ENCODE data around the gene PLSCR2.
"Not testable (repeated sequence)": the region's sequence is repeated elsewhere in the genome, so short reads cannot be mapped to it uniquely, and the experiment has no call there.

Gene PLSCR2

DNA sequence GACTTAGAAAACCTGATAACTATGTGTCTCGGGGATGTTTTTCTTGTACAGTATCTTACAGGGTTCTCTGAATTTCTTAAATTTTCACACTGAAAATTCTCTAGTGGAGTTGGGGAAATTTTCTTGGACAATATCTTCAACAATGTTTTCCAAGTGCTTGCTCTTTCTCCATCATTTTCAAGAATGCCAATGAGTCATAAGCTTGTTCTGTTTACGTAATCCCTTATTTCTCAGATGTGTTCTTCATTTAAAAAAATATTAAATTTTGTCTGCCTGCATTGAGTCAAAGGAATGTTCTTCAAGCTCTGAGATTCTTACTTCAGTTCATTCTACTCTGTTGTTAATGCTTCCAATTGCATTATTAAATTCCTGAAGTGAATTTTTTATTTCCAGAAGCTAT is 21.9 kb upstream of the PLSCR2 start:
- DNase-seq (ENCODE audit: low read depth in 4 of 4, low spot score in 1 of 4): no peak

DNA sequence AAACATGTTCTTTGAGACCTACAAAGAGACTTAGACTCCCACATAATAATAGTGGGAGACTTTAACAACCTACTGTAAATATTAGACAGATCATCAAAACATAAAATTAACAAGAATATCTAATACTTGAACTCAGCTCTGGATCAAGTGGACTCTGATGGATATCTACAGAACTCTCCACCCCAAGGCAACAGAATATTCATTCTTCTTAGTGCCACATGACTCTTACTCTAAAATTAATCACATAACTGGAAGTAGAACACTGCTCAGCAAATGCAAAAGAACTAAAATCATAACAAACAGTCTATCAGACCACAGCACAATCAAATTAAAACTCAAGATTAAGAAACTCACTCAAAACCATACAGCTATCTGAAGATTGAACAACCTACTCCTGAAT is 15.9 kb upstream of the PLSCR2 start:
- DNase-seq (ENCODE audit: low read depth in 4 of 4, low spot score in 1 of 4): no peak

DNA sequence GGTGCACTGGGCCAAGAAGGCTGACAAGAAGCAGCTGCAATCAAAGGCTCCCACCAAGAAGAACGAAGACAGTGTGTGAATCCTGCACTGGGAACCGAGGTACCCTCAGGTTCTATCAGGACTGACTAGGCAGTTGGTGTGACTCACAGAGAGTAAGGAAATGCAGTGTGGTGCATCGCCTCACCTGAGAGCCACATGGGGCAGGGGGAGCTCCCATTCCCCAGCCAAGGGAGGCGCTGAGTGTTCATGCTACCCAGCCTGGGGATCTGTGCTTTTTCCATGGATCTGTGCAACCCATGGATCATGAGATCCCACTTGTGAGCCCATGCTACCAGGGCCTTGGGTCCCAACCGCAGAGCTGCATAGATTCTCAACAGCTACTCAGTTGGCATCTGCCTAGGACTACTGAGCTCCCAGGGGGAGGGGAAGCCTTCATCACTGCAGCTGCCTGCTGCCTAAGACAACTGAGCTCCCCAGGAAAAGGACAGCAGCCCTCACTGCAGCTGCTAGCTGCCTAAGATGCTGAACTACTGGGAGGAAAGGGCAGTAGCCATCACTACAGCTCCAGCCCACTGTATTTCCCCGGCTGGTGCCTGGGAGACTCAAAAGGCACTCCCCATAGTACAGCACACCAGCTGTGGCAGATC is 6.9 kb upstream of the PLSCR2 start:
- DNase-seq (ENCODE audit: low read depth in 4 of 4, low spot score in 1 of 4): no peak

DNA sequence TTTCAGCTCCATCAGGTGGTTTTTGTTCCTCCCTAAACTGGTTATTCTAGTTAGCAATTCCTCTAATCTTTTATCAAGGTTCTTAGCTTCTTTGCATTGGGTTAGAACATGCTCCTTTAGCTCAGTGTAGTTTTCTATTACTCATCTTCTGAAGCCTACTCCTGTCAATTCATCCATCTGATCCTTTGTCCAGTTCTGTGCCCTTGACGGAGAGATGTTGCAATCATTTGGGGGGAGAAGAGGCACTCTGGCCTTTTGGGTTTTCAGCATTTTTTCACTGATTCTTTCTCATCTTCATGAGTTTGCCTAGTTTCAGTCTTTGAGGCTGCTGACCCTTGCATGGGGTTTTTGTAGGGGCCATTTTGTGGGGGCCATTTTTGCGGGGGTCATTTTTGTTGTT is 5.6 kb upstream of the PLSCR2 start:
- DNase-seq (ENCODE audit: low read depth in 4 of 4, low spot score in 1 of 4): not testable (repeated sequence)

DNA sequence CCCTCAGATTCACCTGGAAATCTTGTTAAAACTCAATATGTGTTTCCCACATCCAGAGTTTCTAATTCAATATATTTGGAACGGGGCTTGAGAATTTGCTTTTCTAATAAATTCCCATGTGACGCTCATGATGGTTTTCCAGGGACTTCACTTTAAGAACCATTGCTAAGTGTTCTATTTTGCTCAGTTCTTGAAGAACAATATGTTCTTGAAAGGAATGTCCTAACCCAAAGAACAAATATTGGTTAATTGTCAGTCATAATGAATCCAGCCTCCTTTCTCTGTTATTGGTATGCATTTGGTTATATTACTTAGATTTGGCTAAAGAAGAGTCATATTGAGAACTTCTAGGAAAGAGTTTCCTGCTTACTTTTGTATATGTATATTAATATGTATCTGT is 4.4 kb upstream of the PLSCR2 start:
- DNase-seq (ENCODE audit: low read depth in 4 of 4, low spot score in 1 of 4): no peak

DNA sequence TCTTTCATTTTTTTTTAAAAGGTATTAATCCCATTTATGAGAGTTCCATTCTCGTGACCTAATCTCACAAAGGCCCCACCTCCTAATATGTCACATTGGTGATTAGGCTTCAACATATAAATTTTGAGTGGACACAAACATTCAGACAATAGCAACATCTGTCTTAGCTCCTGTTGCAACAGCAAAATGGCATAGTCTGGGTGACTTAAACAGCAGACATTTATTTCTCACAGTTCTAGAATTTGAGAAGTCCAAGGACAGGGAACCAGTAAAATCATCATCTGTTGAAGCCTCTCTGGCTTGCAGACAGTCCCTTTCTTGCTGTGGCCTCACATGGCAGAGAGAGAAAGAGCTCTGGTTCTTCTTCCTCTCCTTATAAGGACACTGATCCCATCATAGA is 3.2 kb upstream of the PLSCR2 start:
- DNase-seq (ENCODE audit: low read depth in 4 of 4, low spot score in 1 of 4): no peak

DNA sequence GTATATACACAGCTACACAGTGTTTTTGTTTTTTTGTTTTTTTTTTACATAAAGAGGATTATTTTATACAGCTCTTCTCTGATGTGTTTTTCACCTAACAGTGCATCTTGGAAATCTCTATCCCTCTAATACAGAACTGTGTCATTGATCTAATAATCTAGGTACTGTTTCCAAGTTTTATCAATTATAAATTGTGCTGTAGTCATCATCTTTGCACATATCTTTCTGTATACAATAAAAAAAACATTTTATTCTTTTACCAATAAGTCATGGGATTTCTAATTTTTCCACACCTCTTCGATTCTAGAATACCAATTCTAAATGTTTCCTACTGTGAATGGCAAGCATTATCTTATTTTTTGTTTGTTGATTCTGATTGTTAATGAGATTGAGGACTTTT is 1.7 kb upstream of the PLSCR2 start:
- no peak for DNase-seq (ENCODE audit: low read depth in 4 of 4, low spot score in 1 of 4)

DNA sequence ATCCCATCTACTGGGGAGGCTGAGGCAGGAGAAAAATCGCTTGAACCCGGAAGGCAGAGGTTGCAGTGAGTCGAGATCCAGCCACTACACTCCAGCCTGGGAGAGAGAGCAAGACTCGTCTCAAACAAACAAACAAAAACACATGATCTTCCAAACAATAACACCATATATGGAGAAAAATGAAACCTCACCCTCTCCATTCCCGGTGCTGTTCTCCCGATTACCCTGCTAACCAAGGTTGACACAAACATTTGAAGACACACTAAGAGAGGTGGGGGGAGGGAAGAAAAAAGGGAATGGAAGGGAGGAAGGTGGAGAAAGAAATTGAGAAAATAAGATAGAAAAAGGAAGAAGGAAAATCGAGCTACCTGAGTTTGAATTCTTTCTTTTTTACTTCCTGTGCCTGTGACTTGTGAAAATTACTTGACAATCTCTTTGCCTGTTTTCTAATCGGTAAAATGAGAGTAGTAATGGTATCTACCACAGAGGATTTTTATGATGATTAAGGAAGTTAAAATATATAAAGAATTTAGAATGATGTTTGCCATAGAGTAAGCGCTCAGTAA is 1.1 kb upstream of the PLSCR2 start:
- no peak for DNase-seq (ENCODE audit: low read depth in 4 of 4, low spot score in 1 of 4)

DNA sequence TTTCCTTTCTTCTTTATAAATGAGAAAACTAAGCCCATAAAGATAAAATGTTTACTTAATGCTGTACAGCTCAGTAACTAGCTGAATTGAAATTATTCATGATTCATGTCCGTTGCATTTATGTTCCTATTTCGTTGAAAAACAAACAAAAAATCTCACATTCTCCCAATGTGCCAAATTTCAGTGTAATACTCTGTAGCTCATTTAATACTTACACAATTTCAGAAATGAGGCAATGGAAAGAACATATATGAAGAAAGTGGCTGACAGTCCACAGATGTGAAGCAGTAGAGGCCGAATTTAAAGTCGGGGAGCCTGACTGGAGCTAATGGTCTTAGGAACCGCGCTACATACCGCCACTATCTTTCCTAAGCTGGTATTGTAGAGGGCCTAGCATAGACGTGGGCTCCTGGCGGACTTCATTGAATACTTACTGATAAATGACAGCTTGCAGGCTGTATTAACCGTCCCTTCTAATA is 651 bp downstream of the PLSCR2 start:
- DNase-seq (ENCODE audit: low read depth in 4 of 4, low spot score in 1 of 4): no peak

DNA sequence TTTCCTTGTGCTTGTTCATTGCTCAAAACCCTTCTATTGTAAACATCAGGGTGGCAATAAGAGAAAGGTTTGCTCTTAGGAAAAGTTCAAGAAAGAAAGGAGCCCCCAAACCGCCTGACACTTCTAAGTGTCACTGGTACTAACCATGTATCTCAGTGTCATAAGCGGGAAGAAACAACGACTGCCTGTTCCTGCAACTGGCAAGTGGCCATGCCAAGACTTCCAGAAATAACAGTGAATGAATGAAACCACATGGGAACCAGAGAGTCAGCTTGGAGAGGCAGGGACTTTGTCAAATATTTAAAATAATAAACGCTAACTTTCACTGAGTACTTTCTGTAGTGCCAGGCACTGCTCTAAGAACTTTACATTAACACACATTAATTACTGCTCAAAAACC is 1.1 kb downstream of the PLSCR2 start:
- DNase-seq (ENCODE audit: low read depth in 4 of 4, low spot score in 1 of 4): no peak

DNA sequence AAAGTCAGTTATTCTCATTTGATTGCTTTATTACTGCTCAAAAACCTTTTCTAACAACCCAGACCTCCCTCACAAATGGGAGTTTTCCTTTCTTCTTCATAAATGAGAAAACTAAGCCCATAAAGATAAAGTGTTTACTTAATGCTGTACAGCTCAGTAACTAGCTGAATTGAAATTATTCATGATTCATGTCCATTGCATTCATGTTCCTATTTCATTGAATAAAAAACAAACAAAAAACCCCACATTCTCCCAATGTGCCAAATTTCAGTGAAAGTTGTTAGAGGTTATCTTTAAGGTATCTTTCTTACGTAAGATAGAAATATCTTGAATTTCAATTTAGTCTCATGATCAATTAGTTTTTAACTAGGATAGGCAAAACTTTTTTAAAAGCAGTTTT is 2.8 kb downstream of the PLSCR2 start:
- no peak for DNase-seq (ENCODE audit: low read depth in 4 of 4, low spot score in 1 of 4)

DNA sequence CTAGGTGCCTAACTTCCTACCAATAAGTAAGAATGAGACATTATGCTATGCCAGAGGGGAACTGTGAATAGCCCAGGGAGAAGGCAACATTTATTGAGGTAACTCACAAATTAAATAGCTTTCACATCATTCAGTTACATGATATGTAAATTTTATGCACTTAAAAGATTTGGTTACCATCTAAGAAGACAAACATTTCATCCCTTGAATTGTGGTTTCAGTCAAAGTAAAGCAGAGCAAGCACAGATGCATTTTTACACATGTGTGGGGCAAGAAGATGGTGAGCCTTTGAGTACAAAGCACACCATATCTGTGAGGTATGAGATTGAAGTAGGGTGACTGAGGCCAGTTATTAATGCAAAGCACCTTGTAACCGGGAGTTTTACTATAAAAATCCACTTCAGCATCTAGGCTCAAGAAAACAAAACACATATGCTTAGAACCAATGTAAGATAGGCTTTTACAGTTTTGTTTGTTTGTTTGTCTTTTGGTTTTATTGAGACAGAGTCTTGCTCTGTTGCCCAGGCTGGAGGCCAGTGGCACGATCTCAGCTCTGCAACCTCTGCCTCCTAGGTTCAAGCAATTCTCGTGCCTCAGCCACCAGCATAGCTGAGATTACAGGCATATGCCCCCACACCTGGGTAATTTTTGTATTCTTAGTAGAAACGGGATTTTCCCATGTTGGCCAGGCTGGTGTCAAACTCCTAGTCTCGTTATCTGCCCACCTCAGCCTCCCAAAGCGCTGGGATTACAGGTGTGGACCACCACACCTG is 3.5 kb downstream of the PLSCR2 start:
- DNase-seq (ENCODE audit: low read depth in 4 of 4, low spot score in 1 of 4): no peak

DNA sequence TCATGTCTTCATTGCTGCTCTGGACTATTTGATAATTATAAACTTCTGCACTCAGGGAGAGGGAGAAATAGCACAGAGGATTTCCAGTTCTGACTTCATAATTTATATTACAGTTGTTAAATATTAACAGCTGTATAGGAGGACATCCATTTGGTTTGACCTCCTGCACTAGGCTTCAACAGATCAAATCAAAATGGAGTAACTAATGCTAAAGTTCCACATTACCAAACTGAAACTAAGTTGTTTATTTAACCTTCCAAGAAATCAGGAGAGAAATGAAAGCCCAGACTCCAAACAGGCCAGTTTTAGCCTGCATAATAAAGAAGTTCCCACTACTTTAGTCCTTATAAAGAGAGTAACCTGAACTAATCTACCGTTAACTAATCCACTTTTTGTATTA is 4.6 kb downstream of the PLSCR2 start:
- no peak for DNase-seq (ENCODE audit: low read depth in 4 of 4, low spot score in 1 of 4)

DNA sequence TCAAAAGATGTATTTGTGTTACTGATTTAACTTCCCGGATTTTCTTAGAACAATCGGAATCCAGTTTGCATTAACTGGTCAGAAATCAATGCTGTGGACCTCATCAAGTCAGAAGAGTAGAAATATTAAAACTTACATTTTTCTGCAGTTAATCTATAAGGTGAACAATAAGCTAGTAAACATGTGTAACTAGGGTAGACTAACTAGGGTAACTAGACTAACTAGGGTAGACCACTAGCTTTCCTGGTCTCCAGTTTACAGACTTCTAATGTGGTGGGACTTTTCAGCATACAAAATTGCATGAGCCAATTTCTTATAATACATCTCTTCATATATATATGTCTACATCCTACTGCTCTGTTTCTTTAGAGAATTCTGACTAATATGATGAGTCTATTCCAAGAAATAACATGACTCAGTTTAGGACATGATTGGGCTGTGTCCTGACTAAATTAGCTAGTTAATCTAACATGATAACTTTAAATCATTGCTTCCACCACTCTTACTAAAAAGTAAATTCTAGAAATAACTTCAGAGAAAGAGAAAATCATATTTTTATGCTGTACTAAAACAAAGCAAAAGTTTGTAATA is 5.3 kb downstream of the PLSCR2 start:
- DNase-seq (ENCODE audit: low read depth in 4 of 4, low spot score in 1 of 4): no peak

DNA sequence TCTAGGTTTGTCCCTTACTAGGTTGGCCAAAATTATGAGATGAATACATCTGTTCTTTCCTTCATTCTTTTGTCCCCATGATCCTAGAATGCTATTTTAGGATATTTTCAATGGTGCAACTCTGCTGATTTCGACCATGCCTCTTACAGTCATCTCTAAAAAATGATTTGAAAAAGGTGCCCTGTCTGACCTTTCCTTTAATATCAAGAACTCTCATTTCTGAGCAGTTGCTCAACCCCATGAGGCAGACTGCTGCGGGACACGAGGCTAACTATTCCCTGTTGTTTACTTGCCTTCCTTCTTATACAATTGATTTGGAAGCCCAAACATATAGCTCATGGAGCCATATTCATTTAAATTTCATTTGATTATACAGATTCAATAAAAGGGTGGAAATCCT is 14.6 kb downstream of the PLSCR2 start:
- DNase-seq (ENCODE audit: low read depth in 4 of 4, low spot score in 1 of 4): no peak

DNA sequence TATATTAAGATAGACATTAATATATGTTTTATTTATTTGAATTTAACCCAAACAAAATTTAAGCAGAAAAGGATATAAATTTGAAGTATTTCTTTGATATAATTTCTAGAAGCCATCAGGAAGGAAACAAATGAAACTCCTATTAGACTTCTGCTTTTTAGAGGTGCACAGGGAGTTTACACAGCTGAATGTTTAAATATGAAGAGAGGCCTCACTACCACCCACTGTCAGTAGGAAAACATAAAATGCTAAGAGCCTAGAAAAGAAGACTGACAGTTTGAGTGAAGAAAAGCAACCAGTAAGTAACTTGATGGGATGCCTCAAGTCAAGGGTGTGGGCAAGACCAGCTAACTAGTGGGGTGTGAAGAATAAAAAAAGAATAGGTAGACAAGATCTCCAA is 19.7 kb downstream of the PLSCR2 start:
- no peak for DNase-seq (ENCODE audit: low read depth in 4 of 4, low spot score in 1 of 4)

DNA sequence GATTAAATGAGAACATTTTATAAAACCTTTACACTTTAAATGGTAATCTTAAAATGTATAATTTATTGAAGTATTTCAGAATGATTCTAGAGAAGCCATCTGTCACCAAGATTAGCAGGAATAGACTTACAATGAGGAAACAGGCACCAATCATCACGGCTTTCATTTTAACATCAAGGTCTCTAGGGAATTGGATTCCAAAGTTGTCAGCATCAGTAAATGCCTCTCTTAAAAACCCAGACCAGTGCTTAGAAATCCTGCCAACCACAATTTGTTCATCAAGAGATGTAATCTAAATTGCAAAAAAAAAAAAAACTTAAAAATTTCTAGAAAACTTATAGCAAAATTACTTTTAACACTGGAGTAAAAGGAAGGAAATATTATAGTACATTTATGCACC is 20.3 kb downstream of the PLSCR2 start:
- no peak for DNase-seq (ENCODE audit: low read depth in 4 of 4, low spot score in 1 of 4)

DNA sequence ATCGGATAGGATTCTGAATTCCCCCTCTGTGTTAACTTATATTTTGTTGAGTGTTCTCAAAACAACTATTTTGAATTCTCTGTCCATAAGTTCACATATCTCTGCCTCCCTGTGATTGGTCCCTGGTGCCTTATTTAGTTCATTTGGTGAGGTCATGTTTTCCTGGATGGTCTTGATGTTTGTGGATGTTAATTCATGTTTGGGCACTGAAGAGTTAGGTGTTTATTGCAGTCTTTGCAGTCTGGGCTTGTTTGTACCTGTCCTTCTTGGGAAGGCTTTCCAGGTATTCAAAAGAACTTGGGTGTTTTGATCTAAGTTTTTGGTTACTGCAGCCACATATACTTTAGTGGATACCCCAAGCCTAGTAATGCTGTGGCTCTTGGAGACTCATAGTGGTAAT is 23.3 kb downstream of the PLSCR2 start:
- DNase-seq (ENCODE audit: low read depth in 4 of 4, low spot score in 1 of 4): no peak

DNA sequence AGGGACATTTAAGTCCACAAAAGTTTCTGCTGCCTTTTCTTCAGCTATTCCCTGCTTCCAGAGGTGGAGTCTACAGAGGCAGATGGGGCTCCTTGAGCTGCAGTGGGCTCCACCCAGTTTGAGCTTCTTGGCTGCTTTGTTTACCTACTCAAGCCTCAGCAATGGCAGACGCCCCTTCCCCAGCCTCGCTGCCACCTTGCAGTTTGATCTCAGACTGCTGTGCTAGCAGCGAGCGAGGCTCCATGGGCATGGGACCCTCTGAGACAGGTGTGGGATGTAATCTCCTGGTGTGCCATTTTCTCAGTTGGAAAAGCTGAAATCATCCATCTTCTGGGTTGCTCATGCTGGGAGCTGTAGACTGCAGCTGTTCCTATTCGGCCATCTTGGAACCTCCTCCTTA is 29.1 kb downstream of the PLSCR2 start:
- not testable (repeated sequence) for DNase-seq (ENCODE audit: low read depth in 4 of 4, low spot score in 1 of 4)

DNA sequence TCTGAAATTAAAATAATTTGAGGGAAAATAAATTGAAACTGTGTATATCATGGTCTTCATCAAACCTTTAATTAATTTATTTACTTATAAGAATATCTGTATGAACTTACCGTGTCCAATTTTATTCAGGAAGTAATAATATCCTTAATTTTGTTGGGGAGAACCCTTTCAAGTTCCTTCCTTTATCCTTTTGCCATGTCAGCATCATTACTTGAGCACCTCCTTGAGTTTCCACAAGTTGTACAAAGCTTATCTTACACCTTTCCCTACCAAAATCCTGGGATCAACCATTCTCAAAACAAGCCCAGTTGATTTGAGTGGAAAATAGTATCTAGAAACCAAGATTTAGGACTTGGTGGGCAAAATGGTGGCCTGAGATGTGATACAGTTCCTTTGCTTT is 37.3 kb downstream of the PLSCR2 start:
- DNase-seq (ENCODE audit: low read depth in 4 of 4, low spot score in 1 of 4): no peak

DNA sequence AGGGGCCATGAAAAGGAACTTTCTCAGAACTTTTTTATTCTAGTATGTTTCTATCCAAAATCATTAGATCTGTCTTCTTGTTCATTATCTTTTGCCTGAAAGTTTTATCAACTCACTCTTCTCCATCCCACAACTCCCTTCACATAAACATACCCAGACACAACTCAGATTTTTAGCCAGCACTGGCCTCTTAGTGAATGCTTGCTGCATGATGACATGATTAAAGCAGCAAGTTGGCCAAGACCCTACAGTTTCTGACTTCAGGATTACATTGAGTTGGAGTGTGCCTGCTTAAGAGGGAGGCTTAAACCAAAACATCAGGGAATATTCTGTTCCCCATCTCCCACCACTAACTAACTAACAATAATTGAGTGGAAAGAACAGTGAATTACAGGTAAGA is 38.1 kb downstream of the PLSCR2 start:
- DNase-seq (ENCODE audit: low read depth in 4 of 4, low spot score in 1 of 4): no peak

DNA sequence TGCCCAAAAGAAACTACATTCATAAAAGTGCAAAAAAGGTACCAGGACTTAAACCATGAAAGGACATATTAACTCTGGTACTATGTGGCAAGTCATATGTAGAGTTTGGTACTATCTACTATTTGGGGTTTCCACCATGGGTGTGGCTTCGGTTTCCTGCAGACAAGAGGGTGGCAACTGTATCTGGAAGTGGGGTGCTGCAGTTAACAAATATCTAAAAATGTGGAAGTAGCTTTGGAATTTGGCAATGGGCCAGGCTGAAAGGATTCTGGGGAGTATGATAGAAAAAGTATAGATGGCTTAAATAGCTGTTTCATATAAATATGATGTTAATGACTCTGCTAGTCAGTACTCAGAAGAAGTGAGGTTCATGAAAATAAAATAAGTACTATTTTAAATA is 44.0 kb downstream of the PLSCR2 start:
- no peak for DNase-seq (ENCODE audit: low read depth in 4 of 4, low spot score in 1 of 4)
